ENCODE data around the gene PDF.

DNA sequence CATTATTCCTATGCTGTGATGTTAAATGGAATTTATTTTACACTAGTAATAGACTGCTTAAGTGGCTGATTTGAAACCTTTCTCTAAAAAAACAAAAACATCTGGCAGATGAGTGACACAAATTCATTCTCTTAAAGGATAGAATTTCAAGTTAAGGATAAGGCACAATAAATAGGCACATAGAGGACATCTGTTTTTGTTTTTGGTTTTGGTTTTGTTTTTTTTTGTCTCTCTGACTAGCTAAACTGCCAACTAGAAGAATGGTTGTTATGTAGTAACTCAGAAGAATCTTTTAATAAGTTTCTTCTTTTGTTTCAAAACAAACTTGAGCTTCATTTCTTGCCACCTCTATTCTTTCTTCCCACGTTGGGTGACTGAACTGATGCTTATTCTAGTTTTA lies 24.4 kb downstream of the PDF start:
- TF ChIP-seq, protein P1, sequence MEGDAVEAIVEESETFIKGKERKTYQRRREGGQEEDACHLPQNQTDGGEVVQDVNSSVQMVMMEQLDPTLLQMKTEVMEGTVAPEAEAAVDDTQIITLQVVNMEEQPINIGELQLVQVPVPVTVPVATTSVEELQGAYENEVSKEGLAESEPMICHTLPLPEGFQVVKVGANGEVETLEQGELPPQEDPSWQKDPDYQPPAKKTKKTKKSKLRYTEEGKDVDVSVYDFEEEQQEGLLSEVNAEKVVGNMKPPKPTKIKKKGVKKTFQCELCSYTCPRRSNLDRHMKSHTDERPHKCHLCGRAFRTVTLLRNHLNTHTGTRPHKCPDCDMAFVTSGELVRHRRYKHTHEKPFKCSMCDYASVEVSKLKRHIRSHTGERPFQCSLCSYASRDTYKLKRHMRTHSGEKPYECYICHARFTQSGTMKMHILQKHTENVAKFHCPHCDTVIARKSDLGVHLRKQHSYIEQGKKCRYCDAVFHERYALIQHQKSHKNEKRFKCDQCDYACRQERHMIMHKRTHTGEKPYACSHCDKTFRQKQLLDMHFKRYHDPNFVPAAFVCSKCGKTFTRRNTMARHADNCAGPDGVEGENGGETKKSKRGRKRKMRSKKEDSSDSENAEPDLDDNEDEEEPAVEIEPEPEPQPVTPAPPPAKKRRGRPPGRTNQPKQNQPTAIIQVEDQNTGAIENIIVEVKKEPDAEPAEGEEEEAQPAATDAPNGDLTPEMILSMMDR (IDR thresholded peaks at IDR 0.05), result no peak
- TF ChIP-seq ZFX (IDR thresholded peaks at IDR 0.05; ENCODE audit: borderline replicate concordance), result no peak
